WTC11 (cell line): ENCODE results near the gene PRPF6. TPM values are rescaled to one million over a fixed set of nuclear protein-coding genes. Genes with fewer than 3 reads are reported as not detected.

Experiments
- ATAC-seq: fragments of 200-7000 bp; cut with Tn5 transposase; 2 replicates; pipeline ENCODE4 v1.10.0; 2021; ENCODE audit warnings: mild to moderate bottlenecking, moderate library complexity
- CTCF ChIA-PET: fragments of 300-600 bp; sonication (Branson Sonifier 250); formaldehyde crosslinking; loops from one replicate; lab custom pipeline; 2021; ENCODE audit warnings: antibody characterized with exemption; lab: Charles Lee
- POLR2A ChIA-PET: fragments of 350-600 bp; sonication (Branson Sonifier 250); formaldehyde crosslinking; loops from one replicate; lab custom pipeline; 2021; ENCODE audit warnings: antibody characterized with exemption; lab: Charles Lee
- DNase-seq: peaks from one replicate; pipeline ENCODE4 v3.0.0; 2021; ENCODE audit warnings: low spot score
- H3K27ac Mint-ChIP-seq: 2 replicates; pipeline ENCODE4 v1.8.0; 2021; ENCODE audit warnings: mixed read lengths
- H3K27me3 Mint-ChIP-seq: 2 replicates; pipeline ENCODE4 v1.8.0; 2021; ENCODE audit warnings: low read depth, mild to moderate bottlenecking, moderate library complexity, mixed read lengths
- H3K36me3 Mint-ChIP-seq: 2 replicates; pipeline ENCODE4 v1.8.0; 2021; ENCODE audit warnings: mixed read lengths
- H3K4me1 Mint-ChIP-seq: 2 replicates; pipeline ENCODE4 v1.8.0; 2022; ENCODE audit warnings: mixed read lengths
- H3K4me3 Mint-ChIP-seq: 2 replicates; pipeline ENCODE4 v1.8.0; 2021; ENCODE audit warnings: mild to moderate bottlenecking, moderate library complexity, mixed read lengths
- H3K9me3 Mint-ChIP-seq: 2 replicates; pipeline ENCODE4 v1.8.0; 2021; ENCODE audit warnings: mixed read lengths
- ATF6 ChIP-seq: sonication (generic); formaldehyde crosslinking; IDR thresholded peaks from 2 replicates; pipeline ENCODE4 v1.8.1; 2023; ENCODE audit warnings: mild to moderate bottlenecking, missing genetic modification reagents
- CBFB ChIP-seq: sonication (generic); formaldehyde crosslinking; IDR thresholded peaks from 2 replicates; pipeline ENCODE4 v1.8.1; 2022; ENCODE audit warnings: mild to moderate bottlenecking, low read depth, missing genetic modification reagents
- E2F1 ChIP-seq: sonication (generic); formaldehyde crosslinking; IDR thresholded peaks from 2 replicates; pipeline ENCODE4 v1.8.0; 2022; ENCODE audit warnings: mild to moderate bottlenecking, missing genetic modification reagents
- E2F4 ChIP-seq: sonication (generic); formaldehyde crosslinking; IDR thresholded peaks from 2 replicates; pipeline ENCODE4 v1.8.1; 2022; ENCODE audit warnings: low read depth, mild to moderate bottlenecking, moderate library complexity, missing genetic modification reagents, borderline replicate concordance
- ERG ChIP-seq: fragments of 250-450 bp; sonication (Bioruptor Pico); IDR thresholded peaks from 2 replicates; pipeline ENCODE4 v1.8.0; 2021; ENCODE audit warnings: mild to moderate bottlenecking
- HMGXB4 ChIP-seq: sonication (generic); formaldehyde crosslinking; IDR thresholded peaks from 2 replicates; pipeline ENCODE4 v1.8.1; 2023; ENCODE audit warnings: mild to moderate bottlenecking, moderate library complexity, missing genetic modification reagents
- MYBL2 ChIP-seq: sonication (generic); formaldehyde crosslinking; IDR thresholded peaks from 2 replicates; pipeline ENCODE4 v1.8.1; 2023; ENCODE audit warnings: mild to moderate bottlenecking, moderate library complexity, missing genetic modification reagents
- OVOL2 ChIP-seq: fragments of 250-450 bp; sonication (Bioruptor Pico); IDR thresholded peaks from 2 replicates; pipeline ENCODE4 v1.9.0; 2021; ENCODE audit warnings: mild to moderate bottlenecking, borderline replicate concordance
- PREB ChIP-seq: sonication (generic); formaldehyde crosslinking; IDR thresholded peaks from 2 replicates; pipeline ENCODE4 v1.8.1; 2022; ENCODE audit warnings: mild to moderate bottlenecking, missing genetic modification reagents, moderate library complexity, borderline replicate concordance
- PRRX2 ChIP-seq: fragments of 250-450 bp; sonication (Bioruptor Pico); IDR thresholded peaks from 2 replicates; pipeline ENCODE4 v1.8.0; 2021; ENCODE audit warnings: mild to moderate bottlenecking
- RELA ChIP-seq: sonication (generic); formaldehyde crosslinking; IDR thresholded peaks from 2 replicates; pipeline ENCODE4 v1.8.1; 2022; ENCODE audit warnings: missing genetic modification reagents, mild to moderate bottlenecking, borderline replicate concordance
- RORB ChIP-seq: fragments of 250-450 bp; sonication (Bioruptor Pico); IDR thresholded peaks from 2 replicates; pipeline ENCODE4 v1.9.0; 2021; ENCODE audit warnings: mild to moderate bottlenecking
- SP1 ChIP-seq: sonication (generic); formaldehyde crosslinking; conservative IDR thresholded peaks from 2 replicates; pipeline ENCODE4 v1.8.1; 2022; ENCODE audit warnings: missing genetic modification reagents
- TP53 ChIP-seq: sonication (generic); formaldehyde crosslinking; IDR thresholded peaks from 2 replicates; pipeline ENCODE4 v1.8.1; 2023; ENCODE audit warnings: mild to moderate bottlenecking, missing genetic modification reagents
- ZNF138 ChIP-seq: sonication (generic); formaldehyde crosslinking; conservative IDR thresholded peaks from 2 replicates; pipeline ENCODE4 v1.8.1; 2022; ENCODE audit warnings: mild to moderate bottlenecking, moderate library complexity, missing genetic modification reagents
- ZNF281 ChIP-seq: sonication (generic); formaldehyde crosslinking; IDR thresholded peaks from 2 replicates; pipeline ENCODE4 v1.8.0; 2023; ENCODE audit warnings: mild to moderate bottlenecking, missing genetic modification reagents
- ZNF317 ChIP-seq: sonication (generic); formaldehyde crosslinking; IDR thresholded peaks from 2 replicates; pipeline ENCODE4 v1.8.1; 2023; ENCODE audit warnings: low read depth, mild to moderate bottlenecking, moderate library complexity, missing genetic modification reagents, borderline replicate concordance
- ZNF416 ChIP-seq: fragments of 250-450 bp; sonication (Bioruptor Pico); IDR thresholded peaks from 2 replicates; pipeline ENCODE4 v1.9.0; 2021; ENCODE audit warnings: mild to moderate bottlenecking, inconsistent platforms
- ZNF671 ChIP-seq: fragments of 250-450 bp; sonication (Bioruptor Pico); IDR thresholded peaks from 2 replicates; pipeline ENCODE4 v1.8.0; 2021; ENCODE audit warnings: mild to moderate bottlenecking
- total RNA-seq: library from RNA; stranded (reverse); gene quantifications from 3 replicates; pipeline ENCODE4 v1.2.3, GENCODE V29; 2021

The PRPF6 gene
- total RNA-seq, 1 experiment from 2014 or later, result 79.4 TPM

- TF ChIP-seq TP53 (CRISPR knock-in tag) (no peak), ZNF416 (CRISPR knock-in tag) (no peak), ZNF671 (CRISPR knock-in tag) (no peak), ATF6 (CRISPR knock-in tag) (no peak), PREB (CRISPR knock-in tag) (no peak), HMGXB4 (no peak), CBFB (CRISPR knock-in tag) (no peak), RELA (CRISPR knock-in tag) (no peak), RORB (CRISPR knock-in tag) (no peak), E2F1 (CRISPR knock-in tag) (no peak), ZNF317 (CRISPR knock-in tag) (no peak), ZNF138 (CRISPR knock-in tag) (no peak), E2F4 (no peak), ZNF281 (CRISPR knock-in tag) (no peak), OVOL2 (no peak), ERG (no peak), SP1 (CRISPR knock-in tag) (no peak), MYBL2 (no peak), PRRX2 (CRISPR knock-in tag) (no peak)
- ChIA-PET POLR2A (no interaction called here), CTCF (interaction anchor here (0.7 to 5.0 kb wide), 3 partner anchors 11 to 61 kb away, joined by 3 to 53 read pairs (median 9); partner anchors contain the start of gene PRPF6)
- no peak for DNase-seq
- Mint-ChIP-seq H3K9me3 (no peaks in the 10 kb centered on the region), H3K36me3 (no peaks in the 10 kb centered on the region), H3K4me1 (peaks cover 34% of the 10 kb centered on the region), H3K27ac (no peak overlapping the region), H3K4me3 (peak overlapping the region; percentile 62), H3K27me3 (peaks cover 71% of the 10 kb centered on the region)
- no peak for ATAC-seq
These were observed 60.8 kb downstream of the PRPF6 start for GRCh38 chr20:64041781-64042053.
